DND-41 (cell line): ENCODE results near the gene SVIL.

Experiments used
- EZH2 ChIP-seq: IDR thresholded peaks from 3 replicates; pipeline ENCODE4 v1.6.1; 2012; ENCODE audit warnings: borderline replicate concordance, low read depth, mild to moderate bottlenecking, moderate library complexity, low read length, inconsistent platforms; ENCODE audit not compliant: severe bottlenecking
- TF ChIP-seq, protein P1 (sequence below): IDR thresholded peaks from 2 replicates; pipeline ENCODE4 v1.5.1; 2012; ENCODE audit warnings: borderline replicate concordance, low read length, moderate library complexity, mild to moderate bottlenecking; ENCODE audit not compliant: poor library complexity, severe bottlenecking; ENCODE audit errors: extremely low read depth

DNA sequence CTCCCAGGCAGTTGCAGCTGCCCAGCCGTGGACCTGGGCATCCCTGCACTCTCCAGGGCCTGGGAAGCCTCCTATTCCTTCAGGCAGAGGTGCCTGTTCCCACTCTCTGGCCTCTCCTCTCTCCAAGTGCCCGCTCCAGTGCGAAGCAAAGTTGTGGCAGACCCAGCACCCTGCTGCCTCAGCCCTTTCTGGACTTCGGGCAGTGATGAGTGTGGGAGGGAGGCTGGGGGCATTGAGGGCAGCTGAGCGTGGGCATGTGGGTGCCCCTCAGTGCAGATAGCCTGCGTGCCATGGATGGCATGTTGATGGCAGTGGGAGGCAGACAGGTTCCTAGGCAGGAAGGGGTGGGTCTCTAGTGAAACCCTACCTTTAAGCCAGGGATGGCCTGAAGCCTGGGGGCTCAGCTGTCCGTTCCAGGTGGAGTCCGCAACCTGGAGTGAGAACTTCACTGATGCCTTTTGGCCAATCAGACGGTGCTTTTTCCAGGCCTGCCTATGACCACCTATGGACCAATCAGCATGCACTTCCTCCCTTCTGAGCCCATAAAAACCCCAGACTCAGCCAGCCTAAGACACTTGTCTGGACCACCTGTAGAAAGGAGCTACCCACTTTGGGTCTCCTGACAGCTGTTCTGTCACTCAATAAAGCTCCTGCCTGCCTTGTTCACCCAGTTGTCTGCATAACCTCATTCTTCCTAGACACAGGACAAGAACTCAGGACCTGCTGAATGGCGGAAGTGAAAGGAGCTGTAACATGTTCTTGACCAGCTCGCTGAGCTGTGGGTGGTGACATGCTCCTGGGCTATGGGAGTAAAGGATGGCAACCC lies 26.1 kb downstream of the SVIL start:
- TF ChIP-seq, protein P1, sequence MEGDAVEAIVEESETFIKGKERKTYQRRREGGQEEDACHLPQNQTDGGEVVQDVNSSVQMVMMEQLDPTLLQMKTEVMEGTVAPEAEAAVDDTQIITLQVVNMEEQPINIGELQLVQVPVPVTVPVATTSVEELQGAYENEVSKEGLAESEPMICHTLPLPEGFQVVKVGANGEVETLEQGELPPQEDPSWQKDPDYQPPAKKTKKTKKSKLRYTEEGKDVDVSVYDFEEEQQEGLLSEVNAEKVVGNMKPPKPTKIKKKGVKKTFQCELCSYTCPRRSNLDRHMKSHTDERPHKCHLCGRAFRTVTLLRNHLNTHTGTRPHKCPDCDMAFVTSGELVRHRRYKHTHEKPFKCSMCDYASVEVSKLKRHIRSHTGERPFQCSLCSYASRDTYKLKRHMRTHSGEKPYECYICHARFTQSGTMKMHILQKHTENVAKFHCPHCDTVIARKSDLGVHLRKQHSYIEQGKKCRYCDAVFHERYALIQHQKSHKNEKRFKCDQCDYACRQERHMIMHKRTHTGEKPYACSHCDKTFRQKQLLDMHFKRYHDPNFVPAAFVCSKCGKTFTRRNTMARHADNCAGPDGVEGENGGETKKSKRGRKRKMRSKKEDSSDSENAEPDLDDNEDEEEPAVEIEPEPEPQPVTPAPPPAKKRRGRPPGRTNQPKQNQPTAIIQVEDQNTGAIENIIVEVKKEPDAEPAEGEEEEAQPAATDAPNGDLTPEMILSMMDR = no peak
- no peak for TF ChIP-seq EZH2
